Thyroid gland (tissue), 4 donors: ENCODE results near the gene TH. TPM values are rescaled to one million over a fixed set of nuclear protein-coding genes. Genes with fewer than 3 reads are reported as not detected.

Source experiments
- DNase-seq, 2 donors: peaks; one replicate each; pipeline ENCODE4 v3.0.0-alpha.2; 2019
- H3K27ac ChIP-seq, 3 donors: fragments of 200-600 bp; sonication (generic); 1 replicate in 2 of 3; 2 replicates in 1 of 3; pipeline ENCODE4 v1.5.1; 2016 to 2019; ENCODE audit warnings: mild to moderate bottlenecking in 1 of 3, moderate library complexity in 1 of 3
- H3K27me3 ChIP-seq: fragments of 200-600 bp; sonication (generic); one replicate; pipeline ENCODE4 v1.5.1; 2019
- H3K36me3 ChIP-seq, 2 donors: fragments of 200-600 bp; sonication (generic); one replicate each; pipeline ENCODE4 v1.5.1; 2016 to 2019
- H3K4me1 ChIP-seq, 2 donors: fragments of 200-600 bp; sonication (generic); one replicate each; pipeline ENCODE4 v1.5.1; 2017 to 2019
- H3K4me3 ChIP-seq, 3 donors: fragments of 200-600 bp; sonication (generic); replicated peaks in 1 of 3; 1 replicate in 2 of 3; 2 replicates in 1 of 3; pipeline ENCODE4 v1.5.1; 2016; ENCODE audit warnings: mild to moderate bottlenecking in 1 of 3
- H3K9me3 ChIP-seq: fragments of 200-600 bp; sonication (generic); one replicate; pipeline ENCODE4 v1.5.1; 2017
- POLR2A ChIP-seq, 2 donors: fragments of 450-650 bp; IDR thresholded peaks; one replicate each; pipeline ENCODE4 v1.6.1; 2017; ENCODE audit warnings: antibody characterized with exemption in 2 of 2, mild to moderate bottlenecking in 2 of 2, moderate library complexity in 1 of 2
- WGBS, 2 donors: methylation state at CpG; one replicate each; pipeline ENCODE4 v1.1.5; 2017; 5-methylcytosine and 5-hydroxymethylcytosine counted together
- intact Hi-C: fragments of 100-400 bp; cut with DNase I; formaldehyde crosslinking; loops from one replicate; pipeline ENCODE4 v1.15.1; 2023
- total RNA-seq, 4 donors: library from RNA; depleted of rRNA; stranded (reverse); fragments of >200 nt; gene quantifications; one replicate each; pipeline ENCODE4 v1.2.3, GENCODE V29; 2016
- TF ChIP-seq, protein P1 (sequence below), 6 experiments: fragments of 200-600 bp in 3 of 6; fragments of 450-650 bp in 3 of 6; sonication (generic) in 3 of 6; IDR thresholded peaks; one replicate each; pipeline ENCODE4 v1.5.1; 2016 to 2019; ENCODE audit warnings: antibody characterized with exemption in 6 of 6, mild to moderate bottlenecking in 2 of 6, inconsistent platforms in 1 of 6, moderate library complexity in 1 of 6

TH gene
- total RNA-seq, 4 donors from 2014 or later: not detected

DNA sequence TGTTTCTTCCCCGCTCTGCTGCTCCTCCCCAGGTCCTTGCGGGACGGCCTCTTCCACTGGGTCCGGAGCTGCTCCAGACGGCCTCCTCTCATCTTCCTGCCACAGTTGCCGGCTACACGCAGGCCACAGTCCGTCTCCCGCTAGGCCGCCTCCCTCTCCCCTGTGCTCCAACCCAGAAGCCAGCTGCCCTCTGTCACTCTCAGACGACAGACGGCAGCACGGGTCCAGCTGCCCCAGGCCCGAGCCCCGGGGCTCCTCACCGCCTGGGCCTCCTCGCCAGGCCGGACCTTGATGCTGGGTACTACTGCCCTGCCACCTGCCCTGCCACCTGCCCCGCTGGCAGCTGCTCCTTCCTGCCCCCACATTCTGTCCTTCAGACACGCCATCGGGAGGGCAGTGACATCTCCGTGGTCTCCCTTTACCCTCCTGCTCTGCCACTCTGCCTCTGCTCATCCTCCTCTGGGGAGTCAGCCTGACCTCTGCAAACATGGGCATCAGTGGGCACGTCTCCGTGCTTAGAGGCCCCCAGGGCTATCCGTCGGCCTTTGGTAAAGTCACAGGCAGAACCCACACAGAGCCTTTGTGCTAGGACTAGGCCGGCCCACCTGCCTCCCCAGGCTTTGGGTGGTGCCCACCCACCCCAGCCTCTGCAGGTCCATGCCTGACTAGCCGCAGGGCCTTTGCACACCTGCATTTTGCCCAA lies 43.1 kb upstream of the TH start:
- no peaks in the 10 kb centered on the region for H3K27me3 ChIP-seq
- intact Hi-C loops: no loop called here

DNA sequence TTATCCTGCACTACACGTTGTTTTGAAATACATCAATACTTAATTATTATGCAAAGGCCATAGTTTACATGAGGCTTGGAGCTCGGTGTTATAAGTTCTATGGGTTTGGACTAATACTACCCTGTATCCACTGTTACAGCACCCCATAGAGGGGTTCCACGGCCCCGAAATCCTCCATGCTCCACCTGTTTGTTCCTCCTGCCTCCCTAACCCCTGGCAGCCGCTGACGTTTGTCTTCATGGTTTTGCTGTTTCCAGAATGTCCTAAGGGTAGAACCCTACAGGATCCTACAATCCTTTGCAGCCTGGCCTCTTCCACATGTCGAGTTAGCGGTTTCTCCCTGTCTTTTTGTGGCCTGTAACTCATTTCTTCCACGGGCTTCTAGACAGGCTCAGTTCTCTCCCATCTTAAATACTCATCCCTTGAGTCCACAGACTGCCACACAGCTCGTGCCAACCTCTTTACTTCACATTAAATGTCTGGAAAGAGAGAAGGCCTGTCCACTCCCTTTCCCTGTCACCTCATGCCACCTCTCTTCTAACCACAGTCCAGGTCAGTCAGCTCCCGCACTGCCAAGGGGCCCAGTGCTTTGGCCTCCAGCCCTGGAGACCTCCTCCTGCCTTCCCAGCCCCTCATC lies 42.4 kb upstream of the TH start:
- H3K36me3 ChIP-seq: no peaks in the 10 kb centered on the region
- peaks cover 0 to 2% of the 10 kb centered on the region in 2 donors for H3K4me1 ChIP-seq
- H3K27ac ChIP-seq: no peak overlapping the region
- DNase-seq: no peak
- H3K4me3 ChIP-seq: no peak overlapping the region
- H3K27me3 ChIP-seq: no peaks in the 10 kb centered on the region
- intact Hi-C loops: no loop called here
- WGBS, 2 donors: 79 to 87% methylated on average over 11 of the region's 11 CpGs
- no peaks in the 10 kb centered on the region for H3K9me3 ChIP-seq
- TF ChIP-seq, protein P1, sequence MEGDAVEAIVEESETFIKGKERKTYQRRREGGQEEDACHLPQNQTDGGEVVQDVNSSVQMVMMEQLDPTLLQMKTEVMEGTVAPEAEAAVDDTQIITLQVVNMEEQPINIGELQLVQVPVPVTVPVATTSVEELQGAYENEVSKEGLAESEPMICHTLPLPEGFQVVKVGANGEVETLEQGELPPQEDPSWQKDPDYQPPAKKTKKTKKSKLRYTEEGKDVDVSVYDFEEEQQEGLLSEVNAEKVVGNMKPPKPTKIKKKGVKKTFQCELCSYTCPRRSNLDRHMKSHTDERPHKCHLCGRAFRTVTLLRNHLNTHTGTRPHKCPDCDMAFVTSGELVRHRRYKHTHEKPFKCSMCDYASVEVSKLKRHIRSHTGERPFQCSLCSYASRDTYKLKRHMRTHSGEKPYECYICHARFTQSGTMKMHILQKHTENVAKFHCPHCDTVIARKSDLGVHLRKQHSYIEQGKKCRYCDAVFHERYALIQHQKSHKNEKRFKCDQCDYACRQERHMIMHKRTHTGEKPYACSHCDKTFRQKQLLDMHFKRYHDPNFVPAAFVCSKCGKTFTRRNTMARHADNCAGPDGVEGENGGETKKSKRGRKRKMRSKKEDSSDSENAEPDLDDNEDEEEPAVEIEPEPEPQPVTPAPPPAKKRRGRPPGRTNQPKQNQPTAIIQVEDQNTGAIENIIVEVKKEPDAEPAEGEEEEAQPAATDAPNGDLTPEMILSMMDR (IDR thresholded peaks at IDR 0.05): no peak
- TF ChIP-seq POLR2A (IDR thresholded peaks at IDR 0.05): no peak

More for the DNA sequence above, 43.1 kb upstream of the TH start:
- no peak for TF ChIP-seq POLR2A (IDR thresholded peaks at IDR 0.05)
- TF ChIP-seq, protein P1 (IDR thresholded peaks at IDR 0.05): no peak
- no peaks in the 10 kb centered on the region for H3K36me3 ChIP-seq
- no peak for DNase-seq
- no peak overlapping the region for H3K4me3 ChIP-seq
- no peaks in the 10 kb centered on the region for H3K9me3 ChIP-seq
- 80 to 88% methylated on average over 24 to 26 of the region's 28 CpGs for WGBS, 2 donors
- H3K4me1 ChIP-seq: no peaks in the 10 kb centered on the region
- H3K27ac ChIP-seq: no peak overlapping the region

DNA sequence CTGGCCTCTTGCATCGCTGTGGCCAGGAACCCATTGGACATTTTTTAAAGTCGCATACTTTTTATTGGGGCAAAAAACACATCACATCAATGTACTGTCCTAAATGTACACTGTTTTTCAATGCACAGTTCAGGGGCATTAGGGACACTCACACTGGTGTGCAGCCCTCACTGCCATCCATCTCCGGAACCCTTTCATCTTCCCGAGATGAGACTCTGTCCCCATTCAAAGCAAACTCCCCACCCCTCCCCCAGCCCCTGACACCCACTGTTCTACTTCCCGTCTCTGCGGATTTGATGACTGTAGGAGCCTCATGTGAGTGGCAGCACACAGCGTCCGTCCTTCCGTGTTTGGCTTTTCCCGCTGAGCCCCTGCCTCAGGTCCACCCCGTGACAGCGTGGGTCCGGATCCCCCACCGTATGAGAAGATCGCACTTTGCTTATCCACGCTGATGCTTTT lies 41.8 kb upstream of the TH start:
- 65 to 77% methylated on average over 16 of the region's 16 CpGs for WGBS, 2 donors
- Histone ChIP-seq H3K4me1 (peaks cover 5 to 8% of the 10 kb centered on the region in 2 donors), H3K36me3 (no peaks in the 10 kb centered on the region), H3K9me3 (no peaks in the 10 kb centered on the region), H3K27me3 (no peaks in the 10 kb centered on the region), H3K27ac (no peak overlapping the region), H3K4me3 (no peak overlapping the region)
- TF ChIP-seq, protein P1 (IDR thresholded peaks at IDR 0.05): no peak
- TF ChIP-seq POLR2A (IDR thresholded peaks at IDR 0.05): no peak
- no peak for DNase-seq
- intact Hi-C loops: no loop called here

DNA sequence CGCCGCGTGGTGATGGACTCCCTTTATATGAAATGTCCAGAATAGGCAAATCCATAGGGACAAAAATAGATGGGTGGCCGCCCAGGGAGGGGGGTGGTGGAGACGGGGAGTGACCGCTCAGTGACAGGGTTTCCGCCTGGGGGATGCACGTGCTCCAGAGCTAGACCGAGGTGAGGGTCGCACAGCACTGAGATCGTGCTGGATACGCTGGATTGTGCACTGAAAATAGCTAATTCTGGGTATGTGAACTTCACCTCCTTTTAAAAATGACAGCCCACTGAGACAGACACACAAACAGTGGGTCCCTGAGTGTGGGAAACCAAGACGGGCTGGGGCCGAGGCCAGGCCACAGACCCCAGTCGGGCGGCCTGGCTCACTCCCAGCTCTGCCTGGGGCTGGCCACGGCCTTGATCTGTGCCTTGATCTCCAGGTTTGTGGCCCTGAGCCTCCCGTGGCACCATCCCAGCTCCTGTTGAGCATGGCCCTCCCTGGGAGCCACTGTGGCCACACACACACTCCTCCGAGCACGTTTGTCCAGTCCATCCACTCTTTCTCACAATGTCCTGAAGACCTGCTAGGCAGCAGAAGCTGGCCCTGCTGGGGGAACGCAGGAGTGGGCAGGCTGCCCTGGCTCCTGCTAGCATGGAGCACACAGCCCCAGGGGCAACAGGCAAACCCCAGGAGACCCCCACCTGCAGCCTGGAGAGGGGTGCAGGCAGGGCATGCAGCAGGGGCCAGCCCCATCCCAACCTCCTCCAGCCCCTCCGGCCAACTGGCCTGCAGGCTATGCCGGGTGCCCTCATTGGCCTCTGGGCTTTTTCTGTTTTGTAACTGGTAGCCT lies 41.0 kb upstream of the TH start:
- Histone ChIP-seq H3K4me3 (no peak overlapping the region), H3K9me3 (no peaks in the 10 kb centered on the region), H3K27me3 (no peaks in the 10 kb centered on the region), H3K27ac (no peak overlapping the region), H3K36me3 (no peaks in the 10 kb centered on the region), H3K4me1 (peaks cover 10 to 15% of the 10 kb centered on the region in 2 donors)
- intact Hi-C loops: no loop called here
- TF ChIP-seq, protein P1 (IDR thresholded peaks at IDR 0.05): no peak
- no peak for DNase-seq
- WGBS, 2 donors: 83 to 92% methylated on average over 15 to 21 of the region's 23 CpGs
